GM19238 (cell line): ENCODE results near the gene EIF3I.

Experiments used
- DNase-seq: peaks from one replicate; pipeline ENCODE4 v3.0.0; 2011; ENCODE audit warnings: low spot score; ENCODE audit not compliant: insufficient read length

EIF3I gene

GRCh38 chr1:32263744-32264143 is 41.5 kb downstream of the EIF3I start:
- no peak for DNase-seq

- DNase-seq = no peak
Observed at GRCh38 chr1:32265846-32266245, 43.6 kb downstream of the EIF3I start.

- DNase-seq = no peak
Observed at GRCh38 chr1:32266921-32267591, 44.8 kb downstream of the EIF3I start.

GRCh38 chr1:32269744-32270143 is 47.5 kb downstream of the EIF3I start:
- no peak for DNase-seq

GRCh38 chr1:32272557-32273390 is 50.6 kb downstream of the EIF3I start:
- DNase-seq = no peak

GRCh38 chr1:32273391-32274208 is 51.4 kb downstream of the EIF3I start:
- no peak for DNase-seq

- no peak for DNase-seq
Observed at GRCh38 chr1:32274646-32275340, 52.6 kb downstream of the EIF3I start.

GRCh38 chr1:32275424-32275823 is 53.2 kb downstream of the EIF3I start:
- DNase-seq = no peak

GRCh38 chr1:32276032-32276782 is 54.0 kb downstream of the EIF3I start:
- DNase-seq = no peak
